ENCODE data around the gene MAPK7.

The MAPK7 gene

GRCh38 chr17:19357761-19358160 lies 20.5 kb upstream of the MAPK7 start:
- DNase-seq (ENCODE audit: low read depth in 2 of 2): no peak
- no peak for TF ChIP-seq CTCF (IDR thresholded peaks at IDR 0.05; ENCODE audit: low read depth, low read length)
- no peak overlapping the region for H3K4me3 ChIP-seq (replicated peaks in 1 of 2; ENCODE audit: low read depth in 2 of 2, low read length in 2 of 2)

DNA sequence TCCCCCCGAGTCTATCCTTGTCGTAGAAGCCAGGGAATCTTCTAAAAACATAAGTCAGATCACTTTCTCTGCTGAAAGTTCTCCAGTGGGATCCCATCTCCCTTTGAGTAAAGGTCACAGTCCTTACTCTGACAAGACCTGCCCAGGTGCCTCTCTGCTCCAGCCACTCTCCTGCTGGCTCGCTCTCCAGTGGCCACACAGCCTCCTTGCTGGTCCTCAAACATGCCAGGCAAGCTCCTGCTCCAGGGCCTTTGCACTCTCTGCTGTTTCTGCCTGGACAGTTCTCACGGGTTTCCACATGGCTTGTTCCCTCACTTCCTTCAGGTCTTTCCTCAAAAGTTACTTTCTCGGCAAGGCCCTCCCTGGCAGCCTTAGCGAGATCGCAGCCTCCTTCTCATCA lies 19.1 kb upstream of the MAPK7 start:
- no peak overlapping the region for H3K4me3 ChIP-seq (replicated peaks in 1 of 2; ENCODE audit: low read depth in 2 of 2, low read length in 2 of 2)
- DNase-seq (ENCODE audit: low read depth in 2 of 2): no peak
- no peak for TF ChIP-seq CTCF (IDR thresholded peaks at IDR 0.05; ENCODE audit: low read depth, low read length)

DNA sequence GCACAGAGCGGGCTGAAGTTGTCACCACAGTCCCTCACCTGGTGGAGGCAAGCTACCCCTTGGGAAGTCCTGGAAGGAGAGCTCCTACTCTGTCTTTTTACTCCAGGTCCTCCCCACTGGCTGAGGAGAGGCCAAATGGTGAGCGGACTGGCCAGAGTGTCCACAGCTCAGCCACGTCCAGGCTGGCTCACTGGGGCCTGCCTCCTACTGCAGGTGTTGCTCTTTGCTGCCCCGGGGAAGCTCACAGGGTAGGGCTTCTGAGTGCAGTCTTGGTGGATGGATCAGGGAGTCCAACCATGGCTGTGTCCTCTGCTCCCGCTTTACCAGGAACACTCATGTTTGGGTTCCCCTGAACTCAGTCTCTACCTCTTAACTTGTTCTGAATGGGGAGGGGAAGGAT lies 18.4 kb upstream of the MAPK7 start:
- no peak for DNase-seq (ENCODE audit: low read depth in 2 of 2)
- TF ChIP-seq CTCF (IDR thresholded peaks at IDR 0.05; ENCODE audit: low read depth, low read length): no peak
- no peak overlapping the region for H3K4me3 ChIP-seq (replicated peaks in 1 of 2; ENCODE audit: low read depth in 2 of 2, low read length in 2 of 2)

DNA sequence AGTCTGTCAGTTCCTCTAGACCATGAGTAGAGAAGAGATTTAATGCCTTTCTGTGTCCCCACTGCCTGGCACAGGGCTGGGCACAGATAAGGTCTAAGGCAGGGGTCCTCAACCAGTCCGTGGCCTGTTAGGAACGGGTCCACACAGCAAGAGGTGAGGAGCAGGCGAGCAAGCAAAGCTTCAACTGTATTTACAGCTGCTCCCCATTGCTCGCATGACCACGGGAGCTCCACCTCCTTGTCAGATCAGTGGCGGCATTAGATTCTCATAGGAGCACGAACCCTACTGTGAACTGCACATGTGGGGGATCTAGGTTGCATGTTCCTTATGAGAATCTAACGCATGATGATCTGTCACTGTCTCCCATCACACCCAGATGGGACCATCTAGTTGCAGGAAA lies 17.5 kb upstream of the MAPK7 start:
- no peak for DNase-seq (ENCODE audit: low read depth in 2 of 2)
- no peak for TF ChIP-seq CTCF (IDR thresholded peaks at IDR 0.05; ENCODE audit: low read depth, low read length)
- H3K4me3 ChIP-seq (replicated peaks in 1 of 2; ENCODE audit: low read depth in 2 of 2, low read length in 2 of 2): no peak overlapping the region

DNA sequence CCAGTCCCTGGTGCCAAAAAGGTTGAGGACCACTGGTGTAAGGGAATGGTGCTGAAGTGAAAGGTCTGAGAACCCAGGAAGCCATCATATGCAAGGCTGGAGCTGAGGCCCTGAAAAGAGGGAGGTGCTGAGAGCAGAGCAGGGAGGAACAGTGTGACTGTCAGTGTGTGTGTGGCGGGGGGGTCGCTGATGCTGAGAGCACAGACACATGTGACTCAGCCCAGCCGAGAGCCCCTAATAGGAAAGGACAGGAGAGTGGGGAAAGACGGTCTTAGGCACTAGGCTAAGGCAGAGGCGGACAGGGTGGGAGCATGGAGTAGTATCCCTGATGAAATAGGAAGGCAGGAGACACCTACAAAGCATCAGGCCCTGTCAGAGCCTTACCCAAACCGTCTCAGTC lies 17.0 kb upstream of the MAPK7 start:
- no peak for TF ChIP-seq CTCF (IDR thresholded peaks at IDR 0.05; ENCODE audit: low read depth, low read length)
- DNase-seq (ENCODE audit: low read depth in 2 of 2): no peak
- no peak overlapping the region for H3K4me3 ChIP-seq (replicated peaks in 1 of 2; ENCODE audit: low read depth in 2 of 2, low read length in 2 of 2)

DNA sequence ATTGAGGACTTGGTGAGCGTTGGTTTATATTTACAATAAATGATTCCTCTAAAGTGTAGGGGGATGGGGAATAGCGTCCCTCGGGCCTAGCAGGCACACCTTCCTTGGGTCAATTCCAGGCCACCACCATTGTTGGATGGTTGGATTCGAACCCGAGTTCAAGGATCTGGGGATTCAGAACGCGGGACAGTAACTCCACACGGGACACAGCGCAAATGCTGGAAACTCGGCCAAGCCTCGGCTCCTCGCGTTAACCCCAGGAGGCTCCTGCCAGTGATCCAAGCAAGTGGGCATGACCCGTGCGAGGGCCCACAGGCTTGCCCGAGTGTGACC lies 16.4 kb upstream of the MAPK7 start:
- peak overlapping the region; percentile 65 to 76 for H3K4me3 ChIP-seq (replicated peaks in 1 of 2; ENCODE audit: low read depth in 2 of 2, low read length in 2 of 2)
- no peak for TF ChIP-seq CTCF (IDR thresholded peaks at IDR 0.05; ENCODE audit: low read depth, low read length)
- no peak for DNase-seq (ENCODE audit: low read depth in 2 of 2)

DNA sequence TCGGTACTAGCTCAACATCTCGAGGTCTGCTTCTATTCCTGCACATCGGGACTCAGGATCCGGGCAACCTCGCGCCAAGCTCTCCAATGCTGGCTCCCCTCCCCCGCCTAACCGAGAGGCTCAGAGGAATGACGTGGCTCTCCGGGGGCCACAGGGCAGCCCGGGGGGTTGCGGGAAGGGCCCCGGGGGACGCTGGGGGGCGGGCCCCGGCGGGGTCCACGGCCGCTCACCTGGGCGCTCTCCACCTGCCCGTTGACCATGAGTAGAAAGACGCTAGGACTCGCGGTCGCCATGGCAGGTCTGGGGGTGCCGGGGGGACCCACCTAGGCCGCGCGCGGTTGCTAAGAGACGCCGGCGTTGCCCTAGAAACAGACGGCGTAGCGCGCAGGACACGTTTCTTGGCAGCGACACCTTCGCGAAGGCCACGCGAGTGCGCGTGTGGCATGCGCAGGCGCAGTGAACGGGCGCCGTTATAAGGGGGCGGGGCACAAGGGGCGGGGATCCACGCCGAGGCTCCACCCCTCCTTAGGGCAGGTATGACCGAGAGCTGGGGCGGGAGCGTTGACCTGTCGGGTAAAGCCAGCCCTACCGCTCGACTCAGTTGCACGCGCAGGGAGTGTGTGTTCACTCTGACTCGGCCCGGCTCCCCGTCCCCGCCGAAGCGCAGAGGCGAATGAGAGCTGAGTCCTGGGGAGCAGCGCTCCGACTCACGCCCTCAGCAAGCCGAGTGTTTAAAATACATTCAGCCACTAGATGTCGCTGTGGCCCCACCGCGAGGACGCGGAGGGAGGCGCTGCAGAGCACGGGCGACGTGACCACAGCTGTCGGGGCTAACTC lies 15.8 kb upstream of the MAPK7 start, which contains the start of gene B9D1:
B9D1 (minus strand) TSS at position 447 of the 837 bp plus-strand sequence; CDS start at position 293, 154 bp downstream.
- peak; percentile 84 for TF ChIP-seq CTCF (IDR thresholded peaks at IDR 0.05; ENCODE audit: low read depth, low read length)
- peak within 1 kb of the TSS; percentile 65 to 76 for H3K4me3 ChIP-seq (replicated peaks in 1 of 2; ENCODE audit: low read depth in 2 of 2, low read length in 2 of 2)
- DNase-seq (ENCODE audit: low read depth in 2 of 2): peak; percentile 93 to 96
